HG03558 (cell line): ENCODE measurements around the gene MITF.

ENCODE experiments used
- ATAC-seq: cut with Tn5 transposase; IDR thresholded peaks from one replicate; pipeline ENCODE4 v1.9.1; 2021; ENCODE audit warnings: moderate number of reproducible peaks; ENCODE audit not compliant: unreplicated experiment; ENCODE audit errors: extremely low read depth

MITF gene

DNA sequence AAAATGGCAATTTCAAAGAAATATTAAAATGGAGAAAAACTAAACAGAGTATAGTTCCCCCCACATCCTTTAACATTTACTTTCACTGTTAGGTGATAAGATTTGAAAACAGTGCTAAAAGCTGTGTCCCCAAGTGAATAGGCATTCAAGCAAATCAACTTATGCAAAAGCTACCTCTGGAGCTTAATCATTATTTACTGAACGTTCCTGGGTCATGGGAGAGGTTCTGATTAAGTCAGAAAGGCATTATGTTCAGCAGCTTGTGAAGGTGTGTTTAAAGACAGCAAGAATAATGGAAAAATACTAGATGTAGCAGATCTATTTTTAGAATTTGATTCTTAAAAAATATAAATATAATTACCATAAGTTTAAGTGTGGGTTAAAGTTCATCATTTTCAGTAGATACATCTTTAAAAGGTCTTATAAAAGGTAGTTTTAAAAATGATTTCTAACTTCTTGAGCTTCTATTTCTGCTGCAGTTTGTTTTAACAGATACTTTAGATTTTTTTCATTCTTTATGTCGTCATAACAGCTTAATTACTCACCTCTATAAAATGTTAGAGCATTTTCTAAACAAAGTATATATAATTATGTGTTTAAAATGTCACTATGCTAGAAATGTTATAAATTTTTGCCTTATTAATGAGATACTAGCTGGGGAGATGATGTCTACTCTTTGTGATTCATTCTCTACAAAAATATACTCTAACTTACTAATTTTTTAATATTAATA, 127.9 kb downstream of the MITF start:
- ATAC-seq = no peak

DNA sequence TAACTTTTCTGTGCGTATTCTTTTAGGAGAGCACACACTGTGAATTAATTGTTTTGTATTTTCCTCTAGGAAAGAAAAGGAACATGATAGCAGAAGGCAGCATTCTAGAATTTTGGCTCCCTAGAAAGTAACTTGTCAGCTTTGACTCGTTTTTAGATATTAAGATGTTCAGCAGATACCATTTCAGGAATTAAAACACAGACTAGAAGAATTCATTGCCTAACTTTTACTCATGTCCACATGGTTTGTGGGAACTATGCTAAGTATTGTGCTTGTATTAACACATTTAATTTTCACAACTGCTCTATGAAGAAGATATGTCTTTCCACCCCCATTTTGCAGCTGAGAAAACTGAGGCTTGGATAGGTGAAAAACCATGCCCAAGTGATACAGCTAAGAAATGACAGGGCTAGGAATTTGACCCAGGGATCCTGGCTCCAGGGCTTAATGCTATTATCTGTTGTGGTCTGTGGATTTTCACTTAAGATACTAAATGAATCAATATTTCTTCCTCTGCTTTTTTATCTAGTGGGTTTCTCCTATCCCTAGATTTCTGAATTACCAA, 128.8 kb downstream of the MITF start:
- no peak for ATAC-seq

DNA sequence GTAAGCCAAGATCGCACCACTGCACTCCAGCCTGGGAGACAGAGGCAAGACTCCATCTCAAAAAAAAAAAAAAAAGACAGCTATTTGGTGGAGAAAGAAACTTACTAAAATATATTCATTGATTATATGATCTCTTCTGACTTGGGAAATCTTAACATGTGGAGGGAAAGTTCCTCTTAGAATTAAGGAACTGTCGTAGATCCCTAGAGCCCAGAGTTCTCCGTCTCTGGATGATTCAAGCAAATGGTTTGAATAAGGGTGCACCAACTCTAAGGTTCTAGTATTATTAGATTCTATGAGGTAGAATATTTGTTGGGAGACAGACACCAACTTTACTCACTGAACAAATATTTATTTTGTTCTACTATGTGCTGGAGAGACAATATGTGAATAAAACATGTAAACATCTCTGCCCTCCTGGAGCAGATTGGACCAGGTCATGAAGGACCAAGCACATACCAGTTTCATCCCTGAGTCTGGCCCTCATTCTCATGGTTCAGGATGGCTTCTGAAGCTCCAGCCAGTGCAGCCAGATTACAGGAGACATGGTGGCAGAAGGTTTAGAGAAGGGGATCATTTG, 129.7 kb downstream of the MITF start:
- ATAC-seq = no peak

DNA sequence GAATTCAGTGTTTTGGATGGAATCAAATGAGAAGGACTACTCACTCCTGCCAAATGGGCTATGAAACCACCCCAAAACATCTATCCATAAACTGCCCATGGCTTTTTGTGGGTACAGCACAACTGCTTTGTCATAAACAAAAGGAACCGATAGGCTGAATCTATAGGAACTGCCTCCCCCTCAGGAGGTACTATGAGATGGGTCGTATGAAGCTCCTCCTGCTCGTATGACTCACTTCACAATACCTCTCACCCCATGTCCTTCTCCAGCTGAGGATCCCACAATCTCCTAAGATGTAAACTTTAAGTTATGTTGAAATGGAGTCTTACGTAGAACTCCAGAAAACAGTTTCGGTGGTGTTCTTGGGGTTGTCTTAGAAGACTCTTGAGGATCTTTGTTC, 130.4 kb downstream of the MITF start:
- no peak for ATAC-seq

DNA sequence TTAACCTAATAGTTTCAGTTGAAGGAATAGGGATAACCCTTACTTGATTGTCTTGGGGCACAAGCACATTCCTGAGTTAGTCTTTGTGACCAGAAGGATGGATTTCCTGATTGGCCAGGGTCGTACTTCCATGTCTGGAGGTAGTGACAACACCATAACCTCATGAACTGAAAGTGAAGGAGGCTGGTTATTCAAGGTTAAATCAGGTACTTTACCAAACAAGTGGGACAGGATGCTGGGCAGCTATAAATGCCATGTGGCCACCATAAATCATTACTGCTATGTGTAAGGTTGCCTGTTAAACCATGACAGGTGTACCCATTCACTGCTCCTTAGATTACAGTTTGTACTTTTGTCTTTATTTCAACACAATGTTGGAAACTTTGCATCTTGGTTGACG, 132.0 kb downstream of the MITF start:
- no peak for ATAC-seq

DNA sequence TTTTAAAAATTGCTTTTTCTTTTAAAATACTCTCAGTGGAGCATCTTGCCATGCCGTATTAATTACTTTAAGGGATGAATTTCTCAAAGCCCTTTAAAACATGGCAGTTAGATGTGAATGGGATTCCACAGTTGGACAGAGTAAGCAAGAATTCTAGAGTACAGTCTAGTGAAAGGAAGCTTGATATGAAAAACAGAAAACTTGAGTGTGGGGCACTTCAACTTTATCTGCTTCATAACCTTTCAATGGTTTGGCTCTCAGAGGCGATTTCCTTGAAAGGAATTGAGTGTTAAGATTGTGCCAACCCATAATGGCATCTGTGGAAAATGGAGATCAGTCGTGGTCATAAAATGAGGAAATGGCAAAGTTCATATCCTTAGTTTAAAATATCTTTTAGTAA, 132.6 kb downstream of the MITF start:
- no peak for ATAC-seq

DNA sequence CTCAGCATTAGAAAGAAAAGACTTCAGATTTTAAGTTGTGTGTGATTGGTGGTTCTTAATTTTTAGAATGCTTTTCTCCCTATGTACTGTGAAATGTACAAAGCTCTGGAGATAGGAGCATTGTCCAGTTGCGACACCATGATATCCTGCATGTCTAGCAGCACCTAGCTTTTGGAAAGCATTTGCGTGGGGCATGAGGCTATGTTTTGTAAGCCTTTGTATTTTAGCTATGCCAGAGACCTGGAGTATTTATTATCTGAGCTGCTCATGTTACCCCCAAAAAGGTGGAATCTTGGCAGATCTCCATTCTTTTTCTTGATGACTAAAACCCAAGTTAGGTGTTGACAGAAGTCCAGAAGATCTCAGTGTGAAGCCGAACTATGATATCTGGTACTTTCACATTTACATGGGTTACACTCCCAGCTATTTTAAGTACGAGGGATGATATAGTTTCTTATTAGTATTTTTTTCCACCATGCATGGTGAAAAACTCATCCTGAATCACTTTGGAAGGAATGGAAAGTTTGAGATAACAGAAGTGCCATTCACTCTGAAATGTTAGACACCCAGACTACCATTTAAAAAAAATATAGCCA, 133.6 kb downstream of the MITF start:
- no peak for ATAC-seq

DNA sequence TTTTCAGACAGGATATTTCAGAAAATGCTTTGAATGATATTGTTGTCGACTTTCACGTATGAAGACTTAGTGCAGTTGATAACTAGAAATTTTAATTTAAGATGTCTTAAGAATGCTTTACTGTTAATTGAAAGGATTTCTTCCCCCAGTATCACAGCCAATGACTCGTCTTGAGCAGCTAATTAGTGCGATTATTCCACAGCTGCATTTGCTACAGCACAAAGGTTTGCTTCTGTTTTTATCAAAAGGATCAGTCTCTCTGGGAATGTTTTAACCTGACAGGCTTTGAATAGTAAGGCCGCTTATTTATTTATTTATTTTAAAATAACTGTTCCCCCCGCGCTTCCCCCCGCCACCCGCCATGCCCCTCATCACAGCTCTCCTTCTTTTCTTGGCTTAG, 136.8 kb downstream of the MITF start:
- ATAC-seq = no peak

DNA sequence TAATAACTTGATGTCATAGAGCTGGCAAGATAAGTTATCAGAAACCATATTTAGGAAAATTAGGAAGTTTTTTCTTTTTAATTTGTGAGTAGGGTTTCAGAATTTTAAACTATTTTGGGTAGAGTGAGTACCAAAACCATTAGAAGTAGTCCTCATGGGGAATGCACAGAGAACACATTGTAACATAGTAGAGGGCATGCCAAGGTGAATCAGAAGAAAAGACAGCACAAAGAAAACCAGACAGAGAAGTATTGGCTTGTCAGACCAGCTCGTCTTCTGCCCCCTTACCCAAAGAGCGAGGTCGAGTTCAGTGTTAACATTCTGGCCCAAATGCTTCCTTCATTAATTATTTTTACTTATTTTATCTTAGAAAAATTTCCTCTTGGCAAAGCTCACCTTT, 139.0 kb downstream of the MITF start:
- ATAC-seq = no peak

DNA sequence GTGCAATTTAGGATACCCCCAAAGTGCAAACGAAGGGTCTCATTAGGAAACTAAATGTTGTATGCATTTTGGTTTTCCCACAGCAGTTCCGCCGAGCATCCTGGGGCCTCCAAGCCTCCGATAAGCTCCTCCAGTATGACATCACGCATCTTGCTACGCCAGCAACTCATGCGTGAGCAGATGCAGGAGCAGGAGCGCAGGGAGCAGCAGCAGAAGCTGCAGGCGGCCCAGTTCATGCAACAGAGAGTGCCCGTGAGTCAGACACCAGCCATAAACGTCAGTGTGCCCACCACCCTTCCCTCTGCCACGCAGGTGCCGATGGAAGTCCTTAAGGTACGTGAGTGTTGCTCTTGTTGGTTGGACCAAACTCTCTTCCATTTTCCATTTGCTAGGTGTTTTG, 139.8 kb downstream of the MITF start:
- no peak for ATAC-seq

DNA sequence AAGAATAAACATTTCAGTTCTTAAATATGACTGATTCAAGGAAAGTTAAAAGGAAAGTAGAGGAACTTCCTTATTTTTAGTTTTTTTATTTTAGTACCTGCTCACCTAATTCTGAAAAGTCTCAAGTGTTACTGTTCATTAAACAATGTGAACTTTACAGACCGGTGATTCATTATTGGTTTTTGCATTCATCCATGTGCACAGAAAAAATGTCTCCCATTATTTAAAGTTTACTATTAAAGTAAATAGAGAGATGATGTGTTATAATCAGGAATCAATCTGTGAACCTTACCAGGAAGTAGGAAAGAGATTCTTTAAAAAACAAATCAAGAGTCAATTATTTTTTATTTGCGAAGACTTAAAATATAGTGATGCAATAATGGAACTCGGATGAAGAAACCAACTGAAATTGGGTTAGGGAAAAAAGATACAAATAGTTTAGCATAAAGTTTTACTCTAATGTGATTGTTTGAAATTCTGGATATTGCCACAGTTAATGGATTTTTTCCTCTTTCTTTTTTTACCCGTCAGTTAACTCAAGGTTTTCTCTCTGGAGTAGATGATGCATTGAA, 140.9 kb downstream of the MITF start:
- ATAC-seq = no peak

DNA sequence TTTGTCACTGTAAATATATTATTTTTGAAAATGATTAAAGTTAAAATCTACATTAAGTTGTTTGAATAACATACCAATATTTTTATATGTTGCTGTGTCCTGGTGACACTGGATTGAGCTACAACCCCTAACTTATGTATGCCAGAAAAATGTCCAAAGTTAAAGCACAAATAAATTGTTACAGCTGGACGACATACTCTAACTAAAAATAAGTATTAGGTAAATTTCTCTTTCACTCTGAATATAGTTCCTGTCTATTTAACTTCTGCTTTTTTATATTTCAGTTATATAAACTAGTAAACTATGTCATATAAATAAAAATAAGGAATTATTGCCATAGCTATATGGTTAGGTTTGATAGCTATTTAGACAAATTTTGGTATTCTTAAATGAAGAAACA, 141.8 kb downstream of the MITF start:
- ATAC-seq = no peak

DNA sequence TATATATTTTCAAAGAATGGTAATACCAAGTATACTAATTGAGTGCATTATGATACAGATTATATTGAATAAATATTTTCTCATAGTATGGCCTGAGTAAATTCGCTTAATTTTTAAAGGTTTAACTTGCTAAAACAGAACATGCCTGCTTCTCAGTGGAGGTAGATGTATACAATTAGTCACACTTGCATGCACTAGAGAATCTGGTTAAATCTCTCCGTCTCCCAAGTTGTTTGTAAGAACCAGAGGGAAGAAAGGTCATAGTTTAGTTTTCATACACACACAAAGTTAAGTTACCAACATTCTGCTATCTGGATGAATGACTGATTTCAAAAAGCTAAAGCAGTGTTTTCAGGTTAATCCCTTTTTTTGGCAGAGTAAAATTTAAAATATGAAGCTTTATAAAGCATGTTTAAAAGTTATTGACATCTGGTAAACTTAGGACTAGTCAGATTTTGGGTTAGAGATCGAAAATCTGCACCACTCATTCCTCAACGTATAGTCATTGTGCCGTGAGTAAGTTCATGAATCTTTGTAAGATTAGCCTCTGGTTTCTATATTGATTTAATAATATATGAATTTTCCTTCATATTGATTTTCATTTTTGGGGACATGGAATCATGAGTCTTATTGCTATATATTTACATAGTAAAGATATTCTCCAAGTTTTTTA, 142.6 kb downstream of the MITF start:
- no peak for ATAC-seq

DNA sequence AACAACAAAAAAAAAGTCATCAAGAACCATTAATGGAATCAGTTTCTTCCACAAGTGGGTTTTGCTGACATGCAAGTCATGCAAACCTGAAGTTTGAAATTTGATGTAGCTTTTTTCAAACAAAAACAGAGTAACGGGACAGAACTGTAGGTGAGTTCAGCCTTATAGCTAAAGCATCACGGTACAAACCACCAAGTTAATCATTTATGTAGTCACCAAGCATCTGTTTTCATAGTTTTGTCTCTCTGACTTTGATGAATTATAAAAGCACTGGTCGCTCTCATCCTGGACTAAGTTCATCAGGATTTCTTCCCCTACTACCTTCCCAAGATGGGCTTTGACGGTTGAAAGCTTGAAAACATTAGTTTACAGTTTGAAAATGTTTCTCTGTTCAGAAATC, 143.3 kb downstream of the MITF start:
- ATAC-seq = no peak

DNA sequence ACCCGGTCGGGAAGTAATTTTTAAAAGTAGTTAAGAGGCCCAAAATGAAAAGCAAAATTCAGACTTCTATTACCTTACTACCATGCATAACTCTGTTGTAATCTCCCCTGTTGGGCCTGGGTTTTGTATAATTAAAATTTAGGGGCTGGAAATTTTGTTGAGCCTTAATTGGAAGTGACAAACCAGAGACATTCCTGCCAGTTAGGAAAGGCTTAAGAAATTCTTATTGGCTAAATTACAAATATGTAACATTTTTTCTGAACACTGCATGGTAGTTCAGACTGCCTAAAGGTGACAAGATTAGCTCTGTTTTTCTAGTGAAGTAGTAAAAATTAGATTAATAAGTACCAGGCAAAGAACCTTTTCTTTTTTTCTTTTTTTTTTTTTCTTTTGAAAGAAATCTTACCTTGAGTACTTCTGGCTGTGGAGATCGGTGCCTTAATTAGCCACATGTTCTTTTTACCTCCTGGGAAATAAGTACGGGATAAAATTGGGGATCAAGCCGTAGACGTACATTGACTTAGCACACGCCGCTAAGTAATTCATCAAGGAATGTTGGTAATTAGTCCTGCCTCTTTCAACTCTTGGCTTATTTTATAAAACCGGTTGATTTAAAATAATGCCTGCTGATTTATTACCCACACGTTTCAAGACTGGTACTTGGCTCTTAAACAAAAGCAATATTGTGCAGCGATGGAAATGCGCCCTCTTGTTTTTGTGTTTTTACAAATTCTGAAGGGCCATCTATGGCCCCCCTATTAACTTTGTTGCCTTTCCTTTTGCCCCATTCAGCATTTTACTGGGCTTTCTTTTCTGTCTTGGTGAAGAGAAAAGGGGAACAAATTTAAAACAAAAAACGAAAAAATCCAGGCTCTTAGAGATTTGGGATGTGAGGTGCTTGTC, 149.0 kb downstream of the MITF start:
- no peak for ATAC-seq

DNA sequence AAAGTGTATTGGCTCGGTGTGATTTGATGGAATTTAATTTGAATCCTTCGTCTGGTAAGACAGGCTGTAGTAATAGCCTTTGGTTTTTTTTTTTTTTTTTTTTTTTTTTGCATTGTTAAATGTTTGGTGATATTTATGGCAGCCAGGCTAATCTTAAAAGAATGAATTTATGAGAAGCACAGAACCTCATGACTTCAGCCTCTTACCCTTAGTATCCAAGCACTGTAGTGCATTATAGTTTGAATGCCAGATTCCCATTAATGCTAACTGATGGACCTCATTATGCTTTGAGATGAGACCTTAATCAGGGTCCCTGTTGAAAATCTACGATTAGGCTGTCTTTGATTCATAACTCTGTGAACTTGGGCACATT, 149.7 kb downstream of the MITF start:
- no peak for ATAC-seq

DNA sequence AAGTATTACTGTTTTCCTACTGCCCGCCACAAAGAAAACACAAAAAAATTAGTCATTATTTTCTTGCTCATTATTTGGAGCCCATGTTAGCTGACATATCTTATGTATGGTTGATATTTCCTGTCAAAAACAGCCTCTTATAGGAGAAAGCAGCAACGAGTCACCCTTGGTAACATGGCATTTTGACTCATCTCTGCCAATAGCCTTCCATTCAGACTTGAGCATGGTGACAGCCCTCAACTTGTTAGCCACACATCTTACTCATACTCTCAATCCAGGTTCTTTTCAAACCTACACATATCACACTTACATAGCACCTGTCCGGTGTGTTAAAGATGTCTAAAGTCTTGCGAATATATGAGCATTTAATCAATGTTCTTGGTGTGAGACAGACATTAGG, 150.8 kb downstream of the MITF start:
- ATAC-seq = no peak

DNA sequence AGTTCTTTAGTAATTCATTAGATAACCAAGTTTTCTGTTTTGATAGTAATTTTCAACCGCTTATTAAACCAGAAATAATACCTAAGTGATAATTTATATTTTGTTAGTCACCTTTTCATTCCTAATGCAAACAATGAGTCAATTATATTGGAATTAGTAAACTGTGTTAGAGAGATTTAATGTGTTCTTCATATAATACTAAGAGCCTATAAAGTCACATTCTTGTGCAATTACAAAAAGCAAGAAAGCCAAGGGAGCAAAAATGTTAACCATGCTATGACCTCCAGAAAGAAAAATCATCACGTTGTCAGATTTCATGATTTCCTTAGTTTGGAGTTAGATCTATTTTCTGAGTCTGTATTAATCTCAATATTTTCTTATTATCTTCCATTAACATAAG, 151.4 kb downstream of the MITF start:
- no peak for ATAC-seq

DNA sequence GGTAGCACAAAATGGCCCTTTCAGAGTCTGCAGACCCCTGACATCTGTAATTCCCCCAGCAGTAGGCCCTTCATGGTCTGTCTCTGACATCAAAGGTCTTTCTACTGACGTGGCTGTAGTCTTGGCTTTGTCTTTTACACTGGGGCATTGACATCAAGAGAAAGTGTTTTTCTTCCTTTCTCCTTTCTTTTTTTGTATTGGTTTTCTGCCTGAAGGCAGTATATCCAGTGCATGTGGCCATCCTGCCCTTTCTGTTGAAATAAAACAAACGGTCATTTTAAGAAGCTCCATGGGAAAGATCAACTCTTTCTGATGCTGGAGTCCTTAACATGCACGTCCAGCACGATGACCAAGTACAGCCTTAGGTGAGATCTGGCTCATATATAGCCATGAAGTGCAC, 153.4 kb downstream of the MITF start:
- no peak for ATAC-seq

DNA sequence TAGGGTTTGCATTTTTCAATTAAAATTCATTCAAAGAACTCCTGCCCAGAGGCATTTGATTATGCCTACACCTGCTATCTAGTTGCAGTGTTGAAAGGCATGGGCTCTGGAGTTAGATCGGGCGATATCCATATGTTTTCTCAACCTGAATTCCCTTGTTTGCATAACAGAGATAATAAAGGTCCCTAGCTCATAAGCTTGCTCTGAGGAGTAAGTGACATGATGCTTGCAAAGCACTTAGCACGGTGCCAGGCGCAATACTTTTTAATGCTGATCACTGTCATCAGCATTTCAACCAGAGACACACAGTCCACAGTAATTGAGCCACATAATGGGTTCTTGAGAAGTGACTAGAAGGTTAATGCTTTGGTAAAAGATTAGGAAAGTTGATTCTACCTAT, 154.0 kb downstream of the MITF start:
- ATAC-seq = no peak
